Measurements from ENCODE around the gene TTF2.

DNA sequence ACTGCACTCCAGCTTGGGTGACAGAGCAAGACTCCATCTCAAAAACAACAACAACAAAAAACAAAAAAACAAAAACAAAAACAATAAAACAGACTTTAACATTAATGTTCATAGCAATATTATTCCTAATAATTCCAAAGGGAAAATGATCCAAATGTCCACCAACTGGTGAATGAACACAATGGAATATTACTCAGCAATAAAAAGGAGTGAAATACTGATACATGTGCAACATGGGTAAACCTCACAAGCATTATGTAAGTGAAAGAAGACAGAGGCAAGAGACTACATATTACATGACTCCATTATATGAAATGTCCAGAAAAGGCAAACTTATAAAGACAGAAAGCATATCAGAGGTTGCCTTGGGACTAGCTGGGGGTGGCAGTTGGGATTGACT, 6.1 kb upstream of the TTF2 start:
- TF ChIP-seq, protein P1, sequence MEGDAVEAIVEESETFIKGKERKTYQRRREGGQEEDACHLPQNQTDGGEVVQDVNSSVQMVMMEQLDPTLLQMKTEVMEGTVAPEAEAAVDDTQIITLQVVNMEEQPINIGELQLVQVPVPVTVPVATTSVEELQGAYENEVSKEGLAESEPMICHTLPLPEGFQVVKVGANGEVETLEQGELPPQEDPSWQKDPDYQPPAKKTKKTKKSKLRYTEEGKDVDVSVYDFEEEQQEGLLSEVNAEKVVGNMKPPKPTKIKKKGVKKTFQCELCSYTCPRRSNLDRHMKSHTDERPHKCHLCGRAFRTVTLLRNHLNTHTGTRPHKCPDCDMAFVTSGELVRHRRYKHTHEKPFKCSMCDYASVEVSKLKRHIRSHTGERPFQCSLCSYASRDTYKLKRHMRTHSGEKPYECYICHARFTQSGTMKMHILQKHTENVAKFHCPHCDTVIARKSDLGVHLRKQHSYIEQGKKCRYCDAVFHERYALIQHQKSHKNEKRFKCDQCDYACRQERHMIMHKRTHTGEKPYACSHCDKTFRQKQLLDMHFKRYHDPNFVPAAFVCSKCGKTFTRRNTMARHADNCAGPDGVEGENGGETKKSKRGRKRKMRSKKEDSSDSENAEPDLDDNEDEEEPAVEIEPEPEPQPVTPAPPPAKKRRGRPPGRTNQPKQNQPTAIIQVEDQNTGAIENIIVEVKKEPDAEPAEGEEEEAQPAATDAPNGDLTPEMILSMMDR (IDR thresholded peaks at IDR 0.05) = no peak
- no peak for TF ChIP-seq POLR2AphosphoS5 (IDR thresholded peaks at IDR 0.05)

All from sigmoid colon (tissue), 4 donors.